ENCODE data around the gene UBALD1. TPM values are rescaled to one million over a fixed set of nuclear protein-coding genes. Genes with fewer than 3 reads are reported as not detected.
"Not testable (repeated sequence)": the region's sequence is repeated elsewhere in the genome, so short reads cannot be mapped to it uniquely, and the experiment has no call there.

The UBALD1 gene
- total and polyA plus RNA-seq, 9 of the 15 experiments (the other 6 are each of a cell fraction or from before 2014, with no cell fraction given), result 1.3 to 38.0 (median 6.2) TPM; not detected in 2

- TF ChIP-seq ESRRA (IDR thresholded peaks at IDR 0.05; ENCODE audit: borderline replicate concordance, low read depth), result 0 out of 2 replicates have a peak, but pooled peaks have one; percentile 24
- 0 out of 2 replicates have a peak, but pooled peaks have one; percentile 53 for TF ChIP-seq LEF1 (IDR thresholded peaks at IDR 0.05)
- 0 out of 2 replicates have a peak, but pooled peaks have one; percentile 14 for TF ChIP-seq JUND (IDR thresholded peaks at IDR 0.05; ENCODE audit: borderline replicate concordance, low read depth, low read length)
- not testable (repeated sequence) for TF ChIP-seq JUND (tag; IDR thresholded peaks at IDR 0.05; ENCODE audit: borderline replicate concordance, low read depth, low read length); MYC (CRISPR knock-in tag; IDR thresholded peaks at IDR 0.05; ENCODE audit: borderline replicate concordance, low read depth)
- TF ChIP-seq RAD51 (IDR thresholded peaks at IDR 0.05; ENCODE audit: borderline replicate concordance, low read depth), result peak; percentile 61; the same call in 1 of the 2 replicates
- TF ChIP-seq E2F6 (IDR thresholded peaks at IDR 0.05; ENCODE audit: borderline replicate concordance in 1 of 2, extremely low read depth in 1 of 2, insufficient read depth in 1 of 2, insufficient read length in 1 of 2, low read depth in 1 of 2, low read length in 1 of 2, poor library complexity in 1 of 2, severe bottlenecking in 1 of 2), result peak in 1 of 2 experiments; percentile 75
- peak; percentile 91 for TF ChIP-seq MYC (IDR thresholded peaks at IDR 0.05; ENCODE audit: low read depth, low read length)
- TF ChIP-seq ARNT (IDR thresholded peaks at IDR 0.05), result 0 out of 4 replicates have a peak, but pooled peaks of 1 of the 2 experiments have one; percentile 19
- TF ChIP-seq ZBTB33 (CRISPR knock-in tag; IDR thresholded peaks at IDR 0.05), result peak; percentile 74; the same call in 1 of the 2 replicates
Observed at GRCh38 chr16:4650443-4651074, 35.9 kb upstream of the UBALD1 start (continued).
